Measurements from ENCODE around the gene POU2AF1.

GRCh38 chr11:111325259-111325658 lies 53.8 kb downstream of the POU2AF1 start:
- no peak for TF ChIP-seq HOMEZ (CRISPR knock-in tag; IDR thresholded peaks at IDR 0.05; ENCODE audit: low read depth)
- TF ChIP-seq RAD21 (CRISPR knock-in tag; IDR thresholded peaks at IDR 0.05): no peak
- no peak for TF ChIP-seq SIN3A (IDR thresholded peaks at IDR 0.05; ENCODE audit: borderline replicate concordance, low read depth, low read length)
- no peak for TF ChIP-seq ZNF430 (CRISPR knock-in tag; IDR thresholded peaks at IDR 0.05)
